Lung (tissue), 12 donors: ENCODE data around the gene GLB1L3. TPM values are rescaled to one million over a fixed set of nuclear protein-coding genes. Genes with fewer than 3 reads are reported as not detected.

Source experiments
- ATAC-seq: fragments of 200-7000 bp; cut with Tn5 transposase; one replicate; pipeline ENCODE4 v1.9.1; 2020; ENCODE audit warnings: moderate number of reproducible peaks; ENCODE audit not compliant: insufficient read depth, low FRiP score
- DNase-seq, 3 donors: peaks; one replicate each; pipeline ENCODE4 v3.0.0-alpha.2; 2013 to 2017
- H3K27ac ChIP-seq, 2 donors: one replicate each; pipeline ENCODE4 v1.5.1; 2013; ENCODE audit warnings: mild to moderate bottlenecking in 2 of 2, moderate library complexity in 2 of 2, control low read depth in 1 of 2, inconsistent platforms in 1 of 2, low read depth in 1 of 2, low read length in 1 of 2
- H3K27me3 ChIP-seq, 3 donors: one replicate each; pipeline ENCODE4 v1.5.1; 2013; ENCODE audit warnings: low read length in 2 of 3; ENCODE audit not compliant: control insufficient read depth in 3 of 3, insufficient read depth in 3 of 3
- H3K36me3 ChIP-seq, 4 donors: one replicate each; pipeline ENCODE4 v1.5.1; 2013; ENCODE audit warnings: low read length in 4 of 4, mild to moderate bottlenecking in 1 of 4, moderate library complexity in 1 of 4; ENCODE audit not compliant: control insufficient read depth in 4 of 4, insufficient read depth in 4 of 4
- H3K4me1 ChIP-seq, 5 donors: one replicate each; pipeline ENCODE4 v1.5.1; 2013; ENCODE audit warnings: low read length in 5 of 5, mild to moderate bottlenecking in 2 of 5, moderate library complexity in 1 of 5; ENCODE audit not compliant: control insufficient read depth in 5 of 5, insufficient read depth in 5 of 5
- H3K4me3 ChIP-seq: one replicate; pipeline ENCODE4 v1.5.1; 2013; ENCODE audit warnings: mild to moderate bottlenecking, control low read depth, moderate library complexity
- H3K9ac ChIP-seq, 2 donors: one replicate each; pipeline ENCODE4 v1.5.1; 2013; ENCODE audit warnings: low read length in 2 of 2, control low read depth in 1 of 2; ENCODE audit not compliant: insufficient read depth in 1 of 2
- H3K9me3 ChIP-seq, 4 donors: one replicate each; pipeline ENCODE4 v1.5.1; 2013; ENCODE audit warnings: low read length in 3 of 4, mild to moderate bottlenecking in 1 of 4, moderate library complexity in 1 of 4; ENCODE audit not compliant: control insufficient read depth in 4 of 4, insufficient read depth in 3 of 4
- CTCF ChIP-seq: IDR thresholded peaks from 2 replicates; pipeline ENCODE4 v1.5.1; 2012; ENCODE audit warnings: mild to moderate bottlenecking; ENCODE audit errors: control extremely low read depth, extremely low read depth
- WGBS, 2 donors: extraction: QIAGEN DNeasy Blood & Tissue Kit; methylation state at CpG; one replicate each; pipeline ENCODE4 v1.1.7; 2013; 5-methylcytosine and 5-hydroxymethylcytosine counted together
- polyA plus RNA-seq, 2 donors: library from polyadenylated mRNA; stranded (reverse); fragments of 200-250 nt; gene quantifications; one replicate each; pipeline ENCODE4 v1.2.1, GENCODE V29; 2013
- total RNA-seq, 2 donors: library from RNA; depleted of rRNA in 1 of 2; stranded (reverse); fragments of >200 nt in 1 of 2; gene quantifications; one replicate each; pipeline ENCODE4 v1.2.1, GENCODE V29; 2014 to 2021
- donor health status: control.
- donor health status: control.
- donor health status: Bipolar disorder and iron deficiency.
- donor health status: healthy.
- donor health status: DM: yes; HTN: yes; CAD: no.

The GLB1L3 gene
- total and polyA plus RNA-seq, 4 donors: 0.06 to 0.29 (median 0.18) TPM; not detected in 1

- 77 to 85% methylated on average over 20 of the region's 20 CpGs for WGBS, 2 donors
These were observed 17.2 kb downstream of the GLB1L3 start for GRCh38 chr11:134293119-134294113.

GRCh38 chr11:134294664-134295063 is 18.5 kb downstream of the GLB1L3 start:
- peaks cover 0 to 2% (median 0%) of the 10 kb centered on the region in 3 donors for H3K27me3 ChIP-seq
- WGBS, 2 donors: 81 to 86% methylated on average over 9 of the region's 9 CpGs
- no peak overlapping the region for H3K9ac ChIP-seq
- ATAC-seq (no peak), DNase-seq (no peak)
- TF ChIP-seq CTCF: no peak
- H3K9me3 ChIP-seq: no peaks in the 10 kb centered on the region
- no peak overlapping the region for H3K27ac ChIP-seq
- H3K4me1 ChIP-seq: no peaks in the 10 kb centered on the region
- no peak overlapping the region for H3K4me3 ChIP-seq
- no peaks in the 10 kb centered on the region for H3K36me3 ChIP-seq

More at GRCh38 chr11:134293119-134294113, 17.2 kb downstream of the GLB1L3 start:
- ATAC-seq (no peak), DNase-seq (no peak)
- Histone ChIP-seq H3K9ac (no peak overlapping the region), H3K9me3 (no peaks in the 10 kb centered on the region), H3K4me1 (no peaks in the 10 kb centered on the region), H3K4me3 (no peak overlapping the region), H3K27ac (no peak overlapping the region), H3K27me3 (no peaks in the 10 kb centered on the region), H3K36me3 (no peaks in the 10 kb centered on the region)
- no peak for TF ChIP-seq CTCF

- ATAC-seq: no peak
- Histone ChIP-seq H3K9ac (no peak overlapping the region), H3K27ac (no peak overlapping the region), H3K36me3 (no peaks in the 10 kb centered on the region), H3K9me3 (peaks cover 0 to 6% (median 3%) of the 10 kb centered on the region in 4 donors), H3K27me3 (peaks cover 0 to 2% (median 0%) of the 10 kb centered on the region in 3 donors), H3K4me1 (no peaks in the 10 kb centered on the region), H3K4me3 (no peak overlapping the region)
- TF ChIP-seq CTCF: no peak
- WGBS, 2 donors: 86 to 87% methylated on average over 12 of the region's 12 CpGs
- no peak for DNase-seq
These were observed 36.0 kb downstream of the GLB1L3 start for GRCh38 chr11:134312223-134312622.
